ENCODE data around the gene WASF2.

- no peak for TF ChIP-seq POLR2A (IDR thresholded peaks at IDR 0.05)
- TF ChIP-seq, protein P1, sequence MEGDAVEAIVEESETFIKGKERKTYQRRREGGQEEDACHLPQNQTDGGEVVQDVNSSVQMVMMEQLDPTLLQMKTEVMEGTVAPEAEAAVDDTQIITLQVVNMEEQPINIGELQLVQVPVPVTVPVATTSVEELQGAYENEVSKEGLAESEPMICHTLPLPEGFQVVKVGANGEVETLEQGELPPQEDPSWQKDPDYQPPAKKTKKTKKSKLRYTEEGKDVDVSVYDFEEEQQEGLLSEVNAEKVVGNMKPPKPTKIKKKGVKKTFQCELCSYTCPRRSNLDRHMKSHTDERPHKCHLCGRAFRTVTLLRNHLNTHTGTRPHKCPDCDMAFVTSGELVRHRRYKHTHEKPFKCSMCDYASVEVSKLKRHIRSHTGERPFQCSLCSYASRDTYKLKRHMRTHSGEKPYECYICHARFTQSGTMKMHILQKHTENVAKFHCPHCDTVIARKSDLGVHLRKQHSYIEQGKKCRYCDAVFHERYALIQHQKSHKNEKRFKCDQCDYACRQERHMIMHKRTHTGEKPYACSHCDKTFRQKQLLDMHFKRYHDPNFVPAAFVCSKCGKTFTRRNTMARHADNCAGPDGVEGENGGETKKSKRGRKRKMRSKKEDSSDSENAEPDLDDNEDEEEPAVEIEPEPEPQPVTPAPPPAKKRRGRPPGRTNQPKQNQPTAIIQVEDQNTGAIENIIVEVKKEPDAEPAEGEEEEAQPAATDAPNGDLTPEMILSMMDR (IDR thresholded peaks at IDR 0.05), result no peak
Measured at GRCh38 chr1:27438621-27439061, 51.3 kb downstream of the WASF2 start.
